Measurements from ENCODE around the gene MTERF4. TPM values are rescaled to one million over a fixed set of nuclear protein-coding genes. Genes with fewer than 3 reads are reported as not detected.

MTERF4 gene
- total and polyA plus RNA-seq, 10 of the 15 experiments (the other 5 are each of a cell fraction or from before 2014, with no cell fraction given), result 36.7 to 69.1 (median 45.5) TPM

- WGBS (ENCODE audit: insufficient coverage, insufficient replicate concordance, low lambda C conversion rate, missing lambda C conversion rate), result 72% methylated on average over 13 of the region's 13 CpGs
- H3K79me2 ChIP-seq (ENCODE audit: control insufficient read depth, insufficient read depth, low read length), result peaks cover 31% of the 10 kb centered on the region
- 0 out of 2 replicates have a peak overlapping the region, but pooled peaks have one; percentile 7 for H2AFZ ChIP-seq (ENCODE audit: control insufficient read depth, low read depth, low read length)
- H3K4me2 ChIP-seq (ENCODE audit: control insufficient read depth, insufficient read depth), result peak overlapping the region; percentile 77
- no peak overlapping the region; the same call in 1 of the 2 replicates for H3K4me3 ChIP-seq
- ChIA-PET POLR2A (interaction anchor here (1.0 to 4.3 kb wide), 3 partner anchors 12 to 29 kb away, joined by 3 to 35 read pairs (median 10); partner anchors contain the start of gene MTERF4), RAD21 (ENCODE audit: unreplicated experiment) (interaction anchor here (1.1 to 1.8 kb wide), 2 partner anchors 8 to 24 kb away, joined by 3 to 6 read pairs; partner anchors contain the start of gene PASK), CTCF (interaction anchor here (2.1 kb wide), 1 partner anchor 15 kb away, joined by 10 read pairs; no protein-coding TSS in a partner anchor), SMC1A (ENCODE audit: uncharacterized antibody, unreplicated experiment) (interaction anchor here (0.9 to 5.4 kb wide), 4 partner anchors 8 to 26 kb away, joined by 3 to 48 read pairs (median 5); no protein-coding TSS in a partner anchor)
- H3K4me1 ChIP-seq (ENCODE audit: control insufficient read depth, insufficient read depth, low read length), result peaks cover 43% of the 10 kb centered on the region
- H3K9me3 ChIP-seq (replicated peaks; ENCODE audit: control insufficient read depth, insufficient read depth, low read length), result peaks cover 3% of the 10 kb centered on the region
- intact Hi-C loops (cut with micrococcal nuclease; ENCODE audit: unreplicated experiment), result loop anchor here (2.0 kb wide), 2 partner anchors 23 to 27 kb away; partner anchors contain the start of gene PASK
- BruUV-seq (replicated peaks), result no TSS peak
- TF ChIP-seq ZZZ3 (IDR thresholded peaks at IDR 0.05; ENCODE audit: control insufficient read depth, insufficient read length, low read depth) (no peak), BHLHE40 (IDR thresholded peaks at IDR 0.05; ENCODE audit: borderline replicate concordance in 1 of 2, low read depth in 2 of 2, low read length in 1 of 2) (peak; percentile 51 to 64; a peak in 2 of 4 replicates), RAD51 (IDR thresholded peaks at IDR 0.05) (peak; percentile 47; the same call in 1 of the 2 replicates), RUNX3 (IDR thresholded peaks at IDR 0.05; ENCODE audit: low read length) (0 out of 2 replicates have a peak, but pooled peaks have one; percentile 9), MXI1 (IDR thresholded peaks at IDR 0.05; ENCODE audit: low read depth, low read length) (no peak)
- TF ChIP-seq, protein P1, sequence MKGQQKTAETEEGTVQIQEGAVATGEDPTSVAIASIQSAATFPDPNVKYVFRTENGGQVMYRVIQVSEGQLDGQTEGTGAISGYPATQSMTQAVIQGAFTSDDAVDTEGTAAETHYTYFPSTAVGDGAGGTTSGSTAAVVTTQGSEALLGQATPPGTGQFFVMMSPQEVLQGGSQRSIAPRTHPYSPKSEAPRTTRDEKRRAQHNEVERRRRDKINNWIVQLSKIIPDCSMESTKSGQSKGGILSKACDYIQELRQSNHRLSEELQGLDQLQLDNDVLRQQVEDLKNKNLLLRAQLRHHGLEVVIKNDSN (IDR thresholded peaks at IDR 0.05; ENCODE audit: borderline replicate concordance, extremely low read length, insufficient read depth, low read depth, low read length), result peak; percentile 43
- TF ChIP-seq, protein P2, sequence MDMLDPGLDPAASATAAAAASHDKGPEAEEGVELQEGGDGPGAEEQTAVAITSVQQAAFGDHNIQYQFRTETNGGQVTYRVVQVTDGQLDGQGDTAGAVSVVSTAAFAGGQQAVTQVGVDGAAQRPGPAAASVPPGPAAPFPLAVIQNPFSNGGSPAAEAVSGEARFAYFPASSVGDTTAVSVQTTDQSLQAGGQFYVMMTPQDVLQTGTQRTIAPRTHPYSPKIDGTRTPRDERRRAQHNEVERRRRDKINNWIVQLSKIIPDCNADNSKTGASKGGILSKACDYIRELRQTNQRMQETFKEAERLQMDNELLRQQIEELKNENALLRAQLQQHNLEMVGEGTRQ (IDR thresholded peaks at IDR 0.05; ENCODE audit: borderline replicate concordance, low read depth, low read length), result peak; percentile 16; the same call in 1 of the 2 replicates
- DNase-seq (ENCODE audit: low read depth, low spot score), result no peak
- no peak for ATAC-seq
- in situ Hi-C loops (cut with MboI), result no loop called here
- H3K27ac ChIP-seq (ENCODE audit: control insufficient read depth, insufficient read depth), result peak overlapping the region; percentile 97
- H4K20me1 ChIP-seq (ENCODE audit: control insufficient read depth, insufficient read depth), result no peaks in the 10 kb centered on the region
- H3K9ac ChIP-seq (ENCODE audit: control insufficient read depth, insufficient read depth, low read length), result peak overlapping the region; percentile 56
- H3K36me3 ChIP-seq (ENCODE audit: control insufficient read depth in 2 of 2, insufficient read depth in 2 of 2, low read length in 1 of 2), result peaks cover 11 to 16% of the 10 kb centered on the region in 2 experiments; a peak in 3 of 4 replicates
- no peak for FAIRE-seq
- no peaks in the 10 kb centered on the region for H3K27me3 ChIP-seq (replicated peaks in 1 of 2; ENCODE audit: control insufficient read depth in 2 of 2, insufficient read depth in 2 of 2, low read length in 1 of 2)
These were observed 23.5 kb upstream of the MTERF4 start for GRCh38 chr2:241125626-241126025.
